ENCODE results near the gene EIF5AL1. TPM values are rescaled to one million over a fixed set of nuclear protein-coding genes. Genes with fewer than 3 reads are reported as not detected.
"Not testable (repeated sequence)": the region's sequence is repeated elsewhere in the genome, so short reads cannot be mapped to it uniquely, and the experiment has no call there.

The EIF5AL1 gene
- polyA plus RNA-seq = 1 to 10 TPM; 1.0 to 1.1 TPM

DNA sequence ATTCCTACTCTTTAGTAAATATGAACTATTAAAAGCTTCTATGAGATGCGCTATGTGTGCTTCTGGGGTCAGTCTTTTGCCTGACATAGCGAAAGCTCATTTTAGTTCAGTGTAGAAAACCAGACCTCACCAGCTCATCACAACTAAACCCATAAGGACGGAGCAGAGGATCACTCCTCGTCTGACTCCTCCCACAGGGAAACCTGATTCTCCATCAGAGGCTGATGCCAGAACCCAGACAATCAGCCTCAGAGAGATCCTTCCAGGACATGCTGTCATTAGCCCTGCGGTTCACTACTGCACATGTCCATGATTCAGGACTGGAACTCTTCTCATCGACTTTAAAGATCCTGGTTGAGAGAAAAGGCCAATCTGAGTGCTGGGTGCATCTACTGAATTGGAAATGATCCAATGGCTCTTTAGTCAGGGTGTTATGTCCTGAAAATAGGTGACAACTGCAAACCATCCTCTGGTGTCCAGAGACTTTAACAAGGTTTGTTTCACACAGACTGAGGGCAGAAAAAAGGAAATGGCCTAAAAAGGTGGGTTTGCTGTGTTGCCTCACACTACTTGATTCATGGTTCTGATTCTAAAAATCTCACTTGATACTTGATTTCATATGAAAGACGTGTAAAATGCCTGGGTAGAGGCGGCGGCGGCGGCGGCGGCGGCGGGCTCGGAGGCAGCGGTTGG lies at the start of gene EIF5AL1:
EIF5AL1 (plus strand) TSS at position 643 of the 693 bp plus-strand sequence. CDS start 117 bp downstream, outside the sequence.
- H3K27me3 ChIP-seq (ENCODE audit: control insufficient read depth in 1 of 2, insufficient read depth in 2 of 2, low read length in 2 of 2); H3K36me3 ChIP-seq (ENCODE audit: control insufficient read depth in 2 of 2, insufficient read depth in 2 of 2, low read length in 1 of 2); H3K27ac ChIP-seq (ENCODE audit: low read depth in 2 of 2, low read length in 1 of 2); H3K4me1 ChIP-seq (ENCODE audit: control insufficient read depth in 2 of 2, insufficient read depth in 2 of 2, low read length in 1 of 2); H3K9me3 ChIP-seq (ENCODE audit: control insufficient read depth in 2 of 2, insufficient read depth in 1 of 2, low read depth in 1 of 2, low read length in 1 of 2); H3K4me3 ChIP-seq (ENCODE audit: low read depth in 1 of 2, low read length in 2 of 2): not testable (repeated sequence)
- WGBS, 2 donors = 87 to 91% methylated on average over 15 to 16 of the region's 17 CpGs

DNA sequence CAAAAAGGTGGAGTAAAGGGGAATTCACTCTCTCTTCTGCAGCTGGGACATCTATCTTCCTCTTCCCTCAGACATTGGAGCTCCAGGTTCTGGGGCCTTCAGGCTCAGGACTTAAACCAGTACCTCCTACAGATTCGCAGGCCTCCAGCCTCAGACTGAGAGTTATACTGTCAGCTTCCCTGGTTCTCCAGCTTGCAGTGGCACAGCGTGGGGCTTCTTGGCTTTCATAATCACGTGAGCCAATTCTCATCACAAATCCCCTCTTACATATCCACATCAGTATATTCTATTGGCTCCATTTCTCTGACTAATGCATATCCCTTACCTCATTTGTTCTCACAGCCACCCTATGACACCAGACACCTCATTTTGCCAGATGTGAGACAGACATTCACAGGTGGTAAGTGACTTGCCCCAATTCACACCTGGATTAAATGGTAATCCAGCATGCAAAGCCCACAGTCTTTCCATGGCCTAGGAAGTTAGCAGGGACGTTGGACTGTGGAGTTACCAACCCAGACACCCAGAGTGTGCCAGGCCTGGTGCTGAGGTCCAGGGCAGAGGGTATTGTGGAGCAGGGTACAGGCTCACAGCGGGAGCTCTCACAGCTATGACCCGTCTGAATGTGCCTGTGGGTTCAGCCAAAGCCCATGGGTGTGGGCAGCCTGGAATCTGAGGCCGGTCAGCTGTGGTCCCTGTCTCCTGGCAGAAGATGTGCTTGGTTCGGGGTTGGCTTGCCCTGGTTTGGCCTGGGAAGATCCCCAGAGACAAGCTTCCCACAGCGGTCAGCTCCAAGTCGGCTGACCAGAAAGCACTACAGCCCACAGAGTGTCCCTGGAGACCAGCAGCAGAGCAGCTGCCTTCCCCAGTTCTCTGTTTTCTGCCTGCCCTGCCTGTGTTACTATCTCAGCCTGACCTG lies 48.5 kb upstream of the EIF5AL1 start:
- Histone ChIP-seq H3K27me3 (ENCODE audit: control insufficient read depth in 1 of 2, insufficient read depth in 2 of 2, low read length in 2 of 2) (no peaks in the 10 kb centered on the region), H3K36me3 (ENCODE audit: control insufficient read depth in 2 of 2, insufficient read depth in 2 of 2, low read length in 1 of 2) (no peaks in the 10 kb centered on the region), H3K4me1 (ENCODE audit: control insufficient read depth in 2 of 2, insufficient read depth in 2 of 2, low read length in 1 of 2) (no peaks in the 10 kb centered on the region), H3K27ac (ENCODE audit: low read depth in 2 of 2, low read length in 1 of 2) (no peak overlapping the region), H3K4me3 (ENCODE audit: low read depth in 1 of 2, low read length in 2 of 2) (no peak overlapping the region), H3K9me3 (ENCODE audit: control insufficient read depth in 2 of 2, insufficient read depth in 1 of 2, low read depth in 1 of 2, low read length in 1 of 2) (no peaks in the 10 kb centered on the region)
- WGBS, 2 donors = 77 to 82% methylated on average over 10 of the region's 10 CpGs

DNA sequence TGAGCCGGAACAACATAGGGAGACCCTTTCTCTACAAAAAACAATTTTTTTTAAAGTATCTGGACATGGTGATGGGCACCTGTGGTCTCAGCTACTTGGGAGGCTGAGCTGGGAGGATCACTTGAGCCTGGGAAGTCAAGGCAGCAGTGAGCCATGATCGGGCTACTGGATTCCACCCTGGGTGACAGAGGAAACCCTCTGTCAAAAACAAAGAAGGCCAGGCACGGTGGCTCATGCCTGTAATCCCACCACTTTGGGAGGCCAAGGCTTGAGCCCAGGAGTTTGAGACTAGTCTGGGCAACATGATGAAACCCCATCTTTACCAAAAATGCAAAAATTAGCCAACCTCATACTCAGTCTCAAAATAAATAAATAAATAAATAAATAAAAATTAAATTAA lies 47.0 kb upstream of the EIF5AL1 start:
- H3K27me3 ChIP-seq (ENCODE audit: control insufficient read depth in 1 of 2, insufficient read depth in 2 of 2, low read length in 2 of 2) = no peaks in the 10 kb centered on the region
- H3K4me1 ChIP-seq (ENCODE audit: control insufficient read depth in 2 of 2, insufficient read depth in 2 of 2, low read length in 1 of 2) = no peaks in the 10 kb centered on the region
- WGBS, 2 donors = 95 to 99% methylated on average over 3 of the region's 3 CpGs
- no peaks in the 10 kb centered on the region for H3K9me3 ChIP-seq (ENCODE audit: control insufficient read depth in 2 of 2, insufficient read depth in 1 of 2, low read depth in 1 of 2, low read length in 1 of 2)
- H3K36me3 ChIP-seq (ENCODE audit: control insufficient read depth in 2 of 2, insufficient read depth in 2 of 2, low read length in 1 of 2) = no peaks in the 10 kb centered on the region
- H3K4me3 ChIP-seq (ENCODE audit: low read depth in 1 of 2, low read length in 2 of 2) = no peak overlapping the region
- no peak overlapping the region for H3K27ac ChIP-seq (ENCODE audit: low read depth in 2 of 2, low read length in 1 of 2)

DNA sequence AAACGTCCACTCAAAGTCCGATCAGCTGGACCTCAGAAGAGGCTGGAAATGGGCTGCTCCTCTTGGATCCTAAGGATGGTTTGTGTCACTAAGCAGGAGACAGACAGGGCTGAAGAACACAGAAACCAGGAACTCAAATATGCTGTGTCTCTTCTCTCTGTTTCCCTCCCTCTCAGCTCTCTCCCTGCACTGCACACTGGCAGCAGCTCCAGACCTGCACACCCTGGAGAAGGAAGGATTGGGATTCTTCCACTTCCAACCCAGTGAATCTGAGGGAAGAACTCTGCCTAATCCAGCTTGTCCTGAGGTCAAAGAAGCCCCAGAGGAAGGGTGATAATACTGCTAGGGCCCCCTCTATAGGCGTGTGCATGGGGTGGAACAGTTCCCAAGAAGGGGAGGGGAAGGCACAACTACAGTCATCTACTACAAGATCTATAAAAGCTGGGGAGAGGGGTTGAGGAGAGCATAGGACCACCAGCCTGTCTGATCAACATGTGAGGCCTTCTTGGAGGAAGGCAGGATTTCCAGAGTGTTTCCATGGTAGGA lies 44.2 kb upstream of the EIF5AL1 start:
- 73 to 76% methylated on average over 3 of the region's 3 CpGs for WGBS, 2 donors
- Histone ChIP-seq H3K27ac (ENCODE audit: low read depth in 2 of 2, low read length in 1 of 2) (no peak overlapping the region), H3K4me1 (ENCODE audit: control insufficient read depth in 2 of 2, insufficient read depth in 2 of 2, low read length in 1 of 2) (no peaks in the 10 kb centered on the region), H3K9me3 (ENCODE audit: control insufficient read depth in 2 of 2, insufficient read depth in 1 of 2, low read depth in 1 of 2, low read length in 1 of 2) (no peaks in the 10 kb centered on the region), H3K27me3 (ENCODE audit: control insufficient read depth in 1 of 2, insufficient read depth in 2 of 2, low read length in 2 of 2) (no peaks in the 10 kb centered on the region), H3K36me3 (ENCODE audit: control insufficient read depth in 2 of 2, insufficient read depth in 2 of 2, low read length in 1 of 2) (no peaks in the 10 kb centered on the region), H3K4me3 (ENCODE audit: low read depth in 1 of 2, low read length in 2 of 2) (no peak overlapping the region)

DNA sequence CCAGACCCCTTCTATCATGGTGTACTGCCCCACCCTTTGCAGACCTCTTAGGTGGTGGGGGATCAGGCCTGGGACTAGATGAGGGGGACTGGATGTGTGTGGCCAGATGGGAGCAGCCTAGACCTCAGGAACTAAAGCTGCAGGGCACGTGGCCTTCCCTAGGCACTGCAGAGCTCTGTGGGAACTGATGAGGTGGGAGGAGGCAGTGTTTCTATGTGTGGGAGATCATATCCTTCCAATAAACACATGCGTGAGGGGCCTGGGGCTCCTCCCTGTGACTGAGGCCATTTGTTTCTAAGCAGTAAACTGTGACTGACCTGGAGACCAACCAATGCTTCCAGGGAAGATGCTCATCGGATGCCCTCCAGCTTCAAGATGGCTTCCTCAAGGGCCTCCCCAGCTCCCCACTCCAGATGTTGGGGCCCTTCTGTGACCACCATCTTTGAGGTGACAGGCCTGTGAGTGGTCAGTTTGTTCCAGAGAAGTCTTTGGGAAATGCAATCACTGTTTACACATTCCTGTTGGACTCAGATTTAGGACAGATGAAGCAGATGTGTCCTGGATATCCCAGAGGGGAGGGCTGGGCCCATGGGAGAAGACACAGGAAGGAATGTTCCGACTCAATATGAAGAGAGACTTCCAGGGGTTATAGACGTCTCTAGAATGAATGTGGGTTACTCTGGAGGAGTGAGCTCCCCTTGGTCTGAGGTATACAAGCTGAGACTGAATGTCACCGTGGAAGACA lies 43.3 kb upstream of the EIF5AL1 start:
- Histone ChIP-seq H3K4me3 (ENCODE audit: low read depth in 1 of 2, low read length in 2 of 2) (no peak overlapping the region), H3K27ac (ENCODE audit: low read depth in 2 of 2, low read length in 1 of 2) (no peak overlapping the region), H3K27me3 (ENCODE audit: control insufficient read depth in 1 of 2, insufficient read depth in 2 of 2, low read length in 2 of 2) (no peaks in the 10 kb centered on the region), H3K36me3 (ENCODE audit: control insufficient read depth in 2 of 2, insufficient read depth in 2 of 2, low read length in 1 of 2) (no peaks in the 10 kb centered on the region), H3K4me1 (ENCODE audit: control insufficient read depth in 2 of 2, insufficient read depth in 2 of 2, low read length in 1 of 2) (no peaks in the 10 kb centered on the region), H3K9me3 (ENCODE audit: control insufficient read depth in 2 of 2, insufficient read depth in 1 of 2, low read depth in 1 of 2, low read length in 1 of 2) (no peaks in the 10 kb centered on the region)
- WGBS, 2 donors = 83% methylated on average over 6 of the region's 6 CpGs

DNA sequence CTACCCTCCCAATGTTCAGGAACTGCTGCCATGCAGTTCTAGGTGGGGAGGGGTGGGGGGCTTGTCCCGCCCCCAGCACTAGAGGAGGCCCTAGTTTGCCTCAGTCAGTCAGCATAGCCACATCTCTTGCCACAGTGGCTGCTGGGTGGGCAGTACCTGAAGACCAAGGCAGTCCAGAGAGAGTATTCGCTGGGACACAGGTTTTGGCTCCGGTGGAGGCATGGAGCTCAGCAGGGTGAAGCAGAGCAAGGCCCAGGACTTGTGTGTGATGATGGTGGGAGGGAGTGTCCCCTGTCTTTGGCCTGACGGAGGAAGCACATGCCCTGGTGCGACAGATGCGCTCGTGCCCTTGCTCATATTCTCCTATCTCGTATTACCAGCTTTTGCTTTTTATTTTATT lies 42.2 kb upstream of the EIF5AL1 start:
- 91 to 93% methylated on average over 8 of the region's 8 CpGs for WGBS, 2 donors
- no peaks in the 10 kb centered on the region for H3K4me1 ChIP-seq (ENCODE audit: control insufficient read depth in 2 of 2, insufficient read depth in 2 of 2, low read length in 1 of 2)
- H3K27ac ChIP-seq (ENCODE audit: low read depth in 2 of 2, low read length in 1 of 2) = no peak overlapping the region
- H3K36me3 ChIP-seq (ENCODE audit: control insufficient read depth in 2 of 2, insufficient read depth in 2 of 2, low read length in 1 of 2) = no peaks in the 10 kb centered on the region
- no peaks in the 10 kb centered on the region for H3K9me3 ChIP-seq (ENCODE audit: control insufficient read depth in 2 of 2, insufficient read depth in 1 of 2, low read depth in 1 of 2, low read length in 1 of 2)
- no peaks in the 10 kb centered on the region for H3K27me3 ChIP-seq (ENCODE audit: control insufficient read depth in 1 of 2, insufficient read depth in 2 of 2, low read length in 2 of 2)
- H3K4me3 ChIP-seq (ENCODE audit: low read depth in 1 of 2, low read length in 2 of 2) = no peak overlapping the region

DNA sequence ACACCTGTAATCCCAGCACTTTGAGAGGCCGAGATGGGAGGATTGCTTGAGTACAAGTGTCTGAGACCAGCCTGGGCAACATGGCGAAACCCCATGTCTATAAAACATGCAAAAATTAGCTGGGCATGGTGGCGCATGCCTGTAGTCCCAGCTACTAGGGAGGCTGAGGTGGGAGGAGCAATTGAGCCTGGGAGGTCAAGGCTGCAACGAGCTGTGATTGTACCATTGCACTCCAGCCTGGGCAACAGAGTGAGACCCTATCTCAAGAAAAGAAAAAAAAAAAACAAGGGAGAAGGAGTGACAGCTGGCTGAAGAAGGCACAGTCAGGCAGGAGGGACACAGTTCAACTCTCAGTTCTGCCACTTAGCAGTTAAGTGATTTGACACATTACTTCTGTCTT lies 40.6 kb upstream of the EIF5AL1 start:
- WGBS, 2 donors = 90 to 95% methylated on average over 4 of the region's 4 CpGs
- Histone ChIP-seq H3K9me3 (ENCODE audit: control insufficient read depth in 2 of 2, insufficient read depth in 1 of 2, low read depth in 1 of 2, low read length in 1 of 2) (no peaks in the 10 kb centered on the region), H3K27ac (ENCODE audit: low read depth in 2 of 2, low read length in 1 of 2) (no peak overlapping the region), H3K4me1 (ENCODE audit: control insufficient read depth in 2 of 2, insufficient read depth in 2 of 2, low read length in 1 of 2) (no peaks in the 10 kb centered on the region), H3K27me3 (ENCODE audit: control insufficient read depth in 1 of 2, insufficient read depth in 2 of 2, low read length in 2 of 2) (no peaks in the 10 kb centered on the region), H3K36me3 (ENCODE audit: control insufficient read depth in 2 of 2, insufficient read depth in 2 of 2, low read length in 1 of 2) (no peaks in the 10 kb centered on the region), H3K4me3 (ENCODE audit: low read depth in 1 of 2, low read length in 2 of 2) (no peak overlapping the region)

DNA sequence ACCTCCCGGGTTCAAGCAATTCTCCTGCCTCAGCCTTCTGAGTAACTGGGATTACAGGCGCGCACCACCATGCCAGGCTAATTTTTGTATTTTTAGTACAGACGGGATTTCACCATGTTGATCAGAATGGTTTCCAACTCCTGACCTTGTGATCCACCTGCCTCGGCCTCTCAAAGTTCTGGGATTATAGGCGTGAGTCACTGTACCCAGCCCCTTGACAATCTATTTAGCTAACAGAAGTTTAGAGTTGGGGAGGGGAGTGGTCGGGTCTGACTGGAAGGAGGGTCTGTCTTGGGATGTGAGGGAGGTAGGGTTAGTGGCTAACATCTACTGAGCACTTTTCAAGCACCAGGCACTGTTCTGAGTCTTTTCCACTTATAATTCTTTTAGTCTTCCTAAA lies 39.9 kb upstream of the EIF5AL1 start:
- H3K36me3 ChIP-seq (ENCODE audit: control insufficient read depth in 2 of 2, insufficient read depth in 2 of 2, low read length in 1 of 2) = no peaks in the 10 kb centered on the region
- no peaks in the 10 kb centered on the region for H3K4me1 ChIP-seq (ENCODE audit: control insufficient read depth in 2 of 2, insufficient read depth in 2 of 2, low read length in 1 of 2)
- WGBS, 2 donors = 90 to 92% methylated on average over 7 of the region's 7 CpGs
- no peak overlapping the region for H3K27ac ChIP-seq (ENCODE audit: low read depth in 2 of 2, low read length in 1 of 2)
- no peak overlapping the region for H3K4me3 ChIP-seq (ENCODE audit: low read depth in 1 of 2, low read length in 2 of 2)
- no peaks in the 10 kb centered on the region for H3K9me3 ChIP-seq (ENCODE audit: control insufficient read depth in 2 of 2, insufficient read depth in 1 of 2, low read depth in 1 of 2, low read length in 1 of 2)
- H3K27me3 ChIP-seq (ENCODE audit: control insufficient read depth in 1 of 2, insufficient read depth in 2 of 2, low read length in 2 of 2) = no peaks in the 10 kb centered on the region

DNA sequence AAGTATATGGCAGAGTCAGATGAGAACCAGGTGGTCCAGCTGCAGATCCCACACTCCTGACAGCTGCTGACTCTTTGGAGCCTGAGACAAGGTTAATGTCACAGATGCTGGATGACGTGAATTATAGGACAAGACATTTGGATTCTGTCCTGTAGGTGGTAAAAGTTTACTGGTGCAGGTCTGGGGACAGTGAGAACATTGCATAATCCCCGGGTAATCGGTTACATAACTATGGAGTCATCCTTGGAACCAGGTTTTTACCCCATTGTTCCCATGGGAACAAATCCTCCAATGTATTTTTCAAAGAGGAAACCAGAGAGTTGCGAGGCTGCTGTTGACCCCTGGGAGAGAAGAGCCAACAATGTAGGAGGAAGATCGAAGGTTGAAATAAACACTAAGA lies 39.4 kb upstream of the EIF5AL1 start:
- no peaks in the 10 kb centered on the region for H3K4me1 ChIP-seq (ENCODE audit: control insufficient read depth in 2 of 2, insufficient read depth in 2 of 2, low read length in 1 of 2)
- no peaks in the 10 kb centered on the region for H3K27me3 ChIP-seq (ENCODE audit: control insufficient read depth in 1 of 2, insufficient read depth in 2 of 2, low read length in 2 of 2)
- no peaks in the 10 kb centered on the region for H3K9me3 ChIP-seq (ENCODE audit: control insufficient read depth in 2 of 2, insufficient read depth in 1 of 2, low read depth in 1 of 2, low read length in 1 of 2)
- no peaks in the 10 kb centered on the region for H3K36me3 ChIP-seq (ENCODE audit: control insufficient read depth in 2 of 2, insufficient read depth in 2 of 2, low read length in 1 of 2)
- H3K27ac ChIP-seq (ENCODE audit: low read depth in 2 of 2, low read length in 1 of 2) = no peak overlapping the region
- H3K4me3 ChIP-seq (ENCODE audit: low read depth in 1 of 2, low read length in 2 of 2) = no peak overlapping the region
- 38 to 56% methylated on average over 5 of the region's 5 CpGs for WGBS, 2 donors

Measured in esophagus (tissue), 2 donors.